Fibroblast of lung (primary cell): ENCODE results near the gene HRH3.

ENCODE experiments used
- EZH2 ChIP-seq: IDR thresholded peaks from 2 replicates; pipeline ENCODE4 v1.5.1; 2012; ENCODE audit warnings: low read length, control low read depth, mild to moderate bottlenecking; ENCODE audit errors: missing control alignments
- TF ChIP-seq, protein P1 (sequence below), 2 donors: IDR thresholded peaks in 1 of 2; conservative IDR thresholded peaks in 1 of 2; 1 replicate in 1 of 2; 2 replicates in 1 of 2; pipeline ENCODE4 v1.5.1; 2011 to 2012; ENCODE audit warnings: low read length in 2 of 2, control low read depth in 1 of 2, inconsistent platforms in 1 of 2, low read depth in 1 of 2, mild to moderate bottlenecking in 1 of 2

DNA sequence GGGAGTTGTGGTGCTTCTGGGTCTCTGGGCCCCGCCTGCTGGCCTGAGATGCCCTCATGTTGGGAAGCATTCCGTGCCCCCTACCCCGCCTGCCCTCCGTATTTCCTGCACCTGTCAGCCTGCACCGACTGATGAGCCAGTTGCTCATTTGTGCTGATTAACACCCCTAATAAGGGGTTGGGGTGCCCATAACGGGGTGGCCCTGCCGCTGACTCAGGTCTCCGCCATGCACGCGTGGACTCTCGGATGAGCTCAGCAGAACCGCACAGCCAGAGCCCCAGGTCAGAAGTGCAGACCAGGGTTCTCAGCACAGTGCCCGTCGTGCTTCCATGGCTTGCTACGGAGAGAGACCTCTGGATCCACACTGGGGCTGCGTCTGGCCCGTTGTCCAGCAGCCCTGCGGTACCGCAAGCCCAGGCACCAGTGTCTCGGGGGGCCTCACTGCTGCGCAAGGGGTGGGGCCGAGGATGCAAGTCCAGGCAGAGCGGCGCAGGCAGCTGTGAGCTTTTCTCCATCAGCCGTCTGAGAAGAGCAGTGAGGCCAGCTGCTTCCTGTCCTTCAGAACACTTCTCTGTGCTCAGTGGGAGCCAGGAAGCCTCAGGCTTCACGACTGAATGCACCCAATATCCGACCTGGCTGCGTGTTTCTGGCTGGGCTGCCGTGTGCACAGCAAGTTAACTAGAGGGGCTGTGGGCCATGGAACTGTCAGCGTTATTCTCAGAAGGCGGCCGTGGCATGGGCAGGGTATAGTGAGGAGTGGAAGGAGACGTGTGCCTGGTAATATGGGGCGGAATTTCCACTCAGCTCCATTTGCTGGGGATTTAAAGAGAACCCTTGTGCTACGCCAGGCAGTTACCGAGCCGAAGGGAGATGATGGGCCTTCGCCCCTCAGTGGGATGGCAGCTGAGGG lies 18.6 kb downstream of the HRH3 start:
- TF ChIP-seq, protein P1, sequence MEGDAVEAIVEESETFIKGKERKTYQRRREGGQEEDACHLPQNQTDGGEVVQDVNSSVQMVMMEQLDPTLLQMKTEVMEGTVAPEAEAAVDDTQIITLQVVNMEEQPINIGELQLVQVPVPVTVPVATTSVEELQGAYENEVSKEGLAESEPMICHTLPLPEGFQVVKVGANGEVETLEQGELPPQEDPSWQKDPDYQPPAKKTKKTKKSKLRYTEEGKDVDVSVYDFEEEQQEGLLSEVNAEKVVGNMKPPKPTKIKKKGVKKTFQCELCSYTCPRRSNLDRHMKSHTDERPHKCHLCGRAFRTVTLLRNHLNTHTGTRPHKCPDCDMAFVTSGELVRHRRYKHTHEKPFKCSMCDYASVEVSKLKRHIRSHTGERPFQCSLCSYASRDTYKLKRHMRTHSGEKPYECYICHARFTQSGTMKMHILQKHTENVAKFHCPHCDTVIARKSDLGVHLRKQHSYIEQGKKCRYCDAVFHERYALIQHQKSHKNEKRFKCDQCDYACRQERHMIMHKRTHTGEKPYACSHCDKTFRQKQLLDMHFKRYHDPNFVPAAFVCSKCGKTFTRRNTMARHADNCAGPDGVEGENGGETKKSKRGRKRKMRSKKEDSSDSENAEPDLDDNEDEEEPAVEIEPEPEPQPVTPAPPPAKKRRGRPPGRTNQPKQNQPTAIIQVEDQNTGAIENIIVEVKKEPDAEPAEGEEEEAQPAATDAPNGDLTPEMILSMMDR (conservative IDR thresholded peaks at IDR 0.05 in 1 of 2, IDR thresholded peaks at IDR 0.05 in 1 of 2; ENCODE audit: low read depth in 1 of 2, low read length in 2 of 2), result no peak
- no peak for TF ChIP-seq EZH2
